HUES6 (cell line): ENCODE data around the gene ANO4.
"Not testable (repeated sequence)": the region's sequence is repeated elsewhere in the genome, so short reads cannot be mapped to it uniquely, and the experiment has no call there.

Source experiments
- H3K27ac ChIP-seq: 2 replicates; pipeline ENCODE4 v1.7.0; 2013; ENCODE audit warnings: low read depth, mild to moderate bottlenecking, low read length, inconsistent platforms
- H3K27me3 ChIP-seq: 2 replicates; pipeline ENCODE4 v1.6.1; 2013; ENCODE audit warnings: low read length; ENCODE audit not compliant: control insufficient read depth, insufficient read depth
- H3K36me3 ChIP-seq: 2 replicates; pipeline ENCODE4 v1.6.1; 2013; ENCODE audit warnings: low read length; ENCODE audit not compliant: control insufficient read depth, insufficient read depth
- H3K4me1 ChIP-seq: 2 replicates; pipeline ENCODE4 v1.6.1; 2013; ENCODE audit warnings: low read length; ENCODE audit not compliant: control insufficient read depth, insufficient read depth
- H3K4me3 ChIP-seq: 2 replicates; pipeline ENCODE4 v1.5.1; 2013; ENCODE audit warnings: low read depth, low read length
- H3K9ac ChIP-seq: one replicate; pipeline ENCODE4 v1.6.1; 2013; ENCODE audit warnings: mild to moderate bottlenecking, low read length
- H3K9me3 ChIP-seq: 2 replicates; pipeline ENCODE4 v1.6.1; 2013; ENCODE audit warnings: low read depth, low read length; ENCODE audit not compliant: control insufficient read depth, insufficient read depth

ANO4 gene

DNA sequence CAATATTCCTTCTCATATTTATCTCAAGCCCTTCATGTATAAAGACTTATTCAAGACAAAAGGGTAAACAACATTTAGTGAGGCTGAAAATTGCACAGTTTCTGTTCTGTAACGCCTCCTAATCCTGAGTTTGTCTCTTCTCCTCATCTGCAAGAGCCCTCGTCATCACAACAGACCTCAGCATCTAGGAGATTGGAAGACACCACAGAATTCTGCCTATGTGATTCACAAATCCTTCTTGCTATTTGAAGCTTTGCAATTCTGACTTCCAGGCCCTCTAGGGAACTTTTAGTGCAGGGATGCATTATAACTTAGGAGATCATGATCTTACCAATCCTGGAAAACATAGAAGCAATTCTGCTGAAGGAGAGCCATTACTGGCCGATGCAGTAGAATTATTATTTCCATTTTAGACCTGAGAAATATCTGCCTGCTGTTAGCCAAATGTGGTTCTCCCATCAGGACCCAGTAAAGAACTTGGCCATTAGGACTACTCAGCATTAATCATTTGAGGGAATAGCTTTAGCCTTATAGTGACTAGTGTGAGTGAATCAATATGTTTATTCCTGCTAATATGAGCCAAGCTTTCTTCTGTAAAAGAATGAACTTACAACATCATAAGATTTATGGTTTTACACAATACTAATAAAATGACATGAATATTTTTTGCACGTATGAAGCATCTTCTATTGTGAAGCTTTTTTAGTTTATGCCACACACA, 119.5 kb downstream of the ANO4 start:
- H3K9ac ChIP-seq = no peak overlapping the region
- no peak overlapping the region for H3K4me3 ChIP-seq
- no peaks in the 10 kb centered on the region for H3K27me3 ChIP-seq

DNA sequence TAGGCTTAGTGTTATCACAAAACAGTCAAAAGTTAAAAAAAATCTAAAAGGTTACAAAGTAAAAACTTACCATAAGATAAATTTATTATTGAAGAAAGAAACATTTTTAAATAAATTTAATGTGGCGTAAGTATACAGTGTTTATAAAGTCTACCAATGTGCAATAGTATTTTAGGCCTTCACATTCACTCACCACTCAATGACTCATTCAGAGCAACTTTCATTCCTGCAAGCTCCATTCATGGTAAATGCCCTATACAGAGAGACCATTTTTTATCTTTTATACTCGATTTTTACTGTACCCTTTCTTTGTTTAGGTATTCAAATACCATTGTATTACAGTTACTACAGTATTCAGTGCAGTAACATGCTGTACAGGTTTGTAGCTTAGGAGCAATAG, 124.5 kb downstream of the ANO4 start:
- H3K36me3 ChIP-seq = no peaks in the 10 kb centered on the region
- H3K9ac ChIP-seq = no peak overlapping the region
- no peak overlapping the region for H3K4me3 ChIP-seq
- no peaks in the 10 kb centered on the region for H3K27me3 ChIP-seq
- no peaks in the 10 kb centered on the region for H3K4me1 ChIP-seq
- H3K27ac ChIP-seq = no peak overlapping the region
- no peaks in the 10 kb centered on the region for H3K9me3 ChIP-seq

More for the DNA sequence above, 119.5 kb downstream of the ANO4 start:
- Histone ChIP-seq H3K4me1 (no peaks in the 10 kb centered on the region), H3K36me3 (no peaks in the 10 kb centered on the region), H3K27ac (no peak overlapping the region), H3K9me3 (no peaks in the 10 kb centered on the region)

GRCh38 chr12:100920493-100920892, 125.9 kb downstream of the ANO4 start:
- H3K27me3 ChIP-seq = no peaks in the 10 kb centered on the region
- H3K4me1 ChIP-seq = no peaks in the 10 kb centered on the region
- no peaks in the 10 kb centered on the region for H3K9me3 ChIP-seq
- H3K9ac ChIP-seq = no peak overlapping the region
- no peak overlapping the region for H3K27ac ChIP-seq
- no peak overlapping the region for H3K4me3 ChIP-seq
- H3K36me3 ChIP-seq = no peaks in the 10 kb centered on the region

GRCh38 chr12:100926669-100927248, 132.2 kb downstream of the ANO4 start:
- peaks cover 7% of the 10 kb centered on the region; the same call in 1 of the 2 replicates for H3K4me1 ChIP-seq
- no peak overlapping the region for H3K4me3 ChIP-seq
- H3K9ac ChIP-seq = no peak overlapping the region

GRCh38 chr12:100927826-100928225, 133.2 kb downstream of the ANO4 start:
- no peak overlapping the region for H3K27ac ChIP-seq
- no peaks in the 10 kb centered on the region for H3K27me3 ChIP-seq
- no peak overlapping the region for H3K9ac ChIP-seq

More at GRCh38 chr12:100926669-100927248, 132.2 kb downstream of the ANO4 start:
- H3K36me3 ChIP-seq = no peaks in the 10 kb centered on the region
- no peak overlapping the region for H3K27ac ChIP-seq
- no peaks in the 10 kb centered on the region for H3K9me3 ChIP-seq
- no peaks in the 10 kb centered on the region for H3K27me3 ChIP-seq

DNA sequence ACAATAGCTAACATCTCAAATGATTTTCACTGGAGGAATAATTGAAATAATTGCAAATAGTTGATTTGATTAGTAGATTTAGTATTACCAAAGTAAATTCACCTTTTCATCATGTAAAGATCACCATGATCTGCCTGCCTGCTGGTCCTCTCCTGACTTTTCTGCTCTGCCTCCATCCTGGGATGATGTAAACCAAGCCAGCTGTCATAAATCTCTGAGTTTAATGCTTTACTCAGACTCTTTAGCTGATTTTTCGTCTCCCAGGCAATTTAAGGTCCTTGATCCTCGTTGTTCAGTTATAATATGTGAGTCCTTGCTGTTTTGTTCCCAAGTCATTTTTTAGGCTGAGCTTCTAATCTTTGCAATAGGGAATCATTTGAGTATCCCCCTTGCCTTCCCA, 138.0 kb downstream of the ANO4 start:
- no peaks in the 10 kb centered on the region for H3K36me3 ChIP-seq
- no peaks in the 10 kb centered on the region for H3K27me3 ChIP-seq
- no peak overlapping the region for H3K9ac ChIP-seq
- H3K9me3 ChIP-seq = no peaks in the 10 kb centered on the region
- no peaks in the 10 kb centered on the region for H3K4me1 ChIP-seq
- H3K27ac ChIP-seq = no peak overlapping the region
- H3K4me3 ChIP-seq = no peak overlapping the region

More at GRCh38 chr12:100927826-100928225, 133.2 kb downstream of the ANO4 start:
- H3K4me3 ChIP-seq = no peak overlapping the region
- H3K4me1 ChIP-seq = peaks cover 7% of the 10 kb centered on the region; the same call in 1 of the 2 replicates
- no peaks in the 10 kb centered on the region for H3K9me3 ChIP-seq
- no peaks in the 10 kb centered on the region for H3K36me3 ChIP-seq

GRCh38 chr12:100933531-100933930, 139.0 kb downstream of the ANO4 start:
- H3K9ac ChIP-seq, H3K9me3 ChIP-seq, H3K4me1 ChIP-seq, H3K36me3 ChIP-seq, H3K27ac ChIP-seq, H3K4me3 ChIP-seq, H3K27me3 ChIP-seq: not testable (repeated sequence)

DNA sequence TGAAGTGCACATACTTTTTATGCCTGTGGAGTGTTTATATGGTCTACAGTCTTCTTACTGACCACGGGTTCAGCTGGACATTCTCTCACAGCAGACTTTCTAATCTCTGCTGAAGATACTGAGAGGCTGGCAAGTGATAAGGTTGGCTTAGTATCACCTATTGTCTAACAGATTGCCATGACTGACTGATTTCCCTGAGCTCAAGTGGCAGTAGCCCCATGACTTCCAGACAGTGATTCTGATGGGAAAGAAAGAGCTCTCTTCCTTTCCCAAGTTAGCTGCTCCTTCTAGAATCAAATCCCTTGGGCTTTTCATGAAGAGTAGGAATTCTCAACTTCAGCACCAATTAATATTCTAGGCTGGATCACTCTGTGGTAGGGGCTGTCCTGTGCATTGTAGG, 141.4 kb downstream of the ANO4 start:
- no peak overlapping the region for H3K27ac ChIP-seq
- no peaks in the 10 kb centered on the region for H3K9me3 ChIP-seq
- H3K9ac ChIP-seq = no peak overlapping the region

DNA sequence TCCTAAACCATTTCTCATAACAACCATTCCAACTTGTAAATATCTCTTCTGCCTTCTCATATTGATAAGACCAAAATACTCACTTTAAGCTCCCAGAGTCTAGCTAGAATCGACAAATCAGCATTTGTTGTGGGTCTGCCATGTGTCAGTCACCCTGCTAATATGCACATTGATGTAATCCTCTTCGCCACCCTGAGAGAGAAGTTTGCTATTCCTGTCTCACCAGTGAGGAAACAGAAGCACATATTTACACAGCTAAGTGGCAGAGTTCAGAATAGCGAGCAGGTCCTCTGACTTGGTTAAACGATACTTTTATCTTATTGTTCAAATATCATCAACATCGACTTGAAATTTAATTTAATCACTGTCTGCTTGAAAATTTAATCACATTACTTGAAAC, 142.1 kb downstream of the ANO4 start:
- Histone ChIP-seq H3K4me3 (no peak overlapping the region), H3K27ac (no peak overlapping the region), H3K27me3 (no peaks in the 10 kb centered on the region), H3K9me3 (no peaks in the 10 kb centered on the region), H3K4me1 (no peaks in the 10 kb centered on the region), H3K36me3 (no peaks in the 10 kb centered on the region), H3K9ac (no peak overlapping the region)

More for the DNA sequence above, 141.4 kb downstream of the ANO4 start:
- no peak overlapping the region for H3K4me3 ChIP-seq
- H3K27me3 ChIP-seq = no peaks in the 10 kb centered on the region
- no peaks in the 10 kb centered on the region for H3K4me1 ChIP-seq
- no peaks in the 10 kb centered on the region for H3K36me3 ChIP-seq

- Histone ChIP-seq H3K9me3 (no peaks in the 10 kb centered on the region), H3K9ac (no peak overlapping the region), H3K27ac (no peak overlapping the region), H3K36me3 (no peaks in the 10 kb centered on the region), H3K4me1 (no peaks in the 10 kb centered on the region), H3K27me3 (no peaks in the 10 kb centered on the region), H3K4me3 (no peak overlapping the region)
Observed at GRCh38 chr12:100940503-100940902, 145.9 kb downstream of the ANO4 start.

- Histone ChIP-seq H3K4me3 (no peak overlapping the region), H3K27ac (no peak overlapping the region), H3K9ac (no peak overlapping the region), H3K9me3 (no peaks in the 10 kb centered on the region), H3K27me3 (no peaks in the 10 kb centered on the region), H3K4me1 (no peaks in the 10 kb centered on the region), H3K36me3 (no peaks in the 10 kb centered on the region)
Observed at GRCh38 chr12:100942984-100943749, 148.6 kb downstream of the ANO4 start.
